ENCODE measurements around the gene MAP2K3.

MAP2K3 gene

GRCh38 chr17:21284319-21285163 is at the start of gene MAP2K3:
Gene MAP2K3 (plus strand): TSS chr17:21284711. CDS start chr17:21284921, 210 bp downstream.
- DNase-seq = peak; percentile 94 to 95

GRCh38 chr17:21235921-21236320 is 48.6 kb upstream of the MAP2K3 start:
- DNase-seq = no peak

GRCh38 chr17:21239680-21240368 is 44.7 kb upstream of the MAP2K3 start:
- DNase-seq = no peak

GRCh38 chr17:21240369-21241055 is 44.0 kb upstream of the MAP2K3 start:
- no peak for DNase-seq

GRCh38 chr17:21241564-21241963 is 42.9 kb upstream of the MAP2K3 start:
- no peak for DNase-seq

GRCh38 chr17:21242026-21242697 is 42.3 kb upstream of the MAP2K3 start:
- no peak for DNase-seq

GRCh38 chr17:21242780-21243515 is 41.6 kb upstream of the MAP2K3 start:
- DNase-seq = no peak

GRCh38 chr17:21243516-21244303 is 40.8 kb upstream of the MAP2K3 start:
- DNase-seq = no peak

- no peak for DNase-seq
Measured at GRCh38 chr17:21245639-21246084, 38.8 kb upstream of the MAP2K3 start.

- no peak for DNase-seq
Measured at GRCh38 chr17:21246698-21247097, 37.8 kb upstream of the MAP2K3 start.

GRCh38 chr17:21247552-21248258 is 36.8 kb upstream of the MAP2K3 start:
- DNase-seq = no peak

GRCh38 chr17:21248500-21248899 is 36.0 kb upstream of the MAP2K3 start:
- DNase-seq = no peak

GRCh38 chr17:21249086-21249795 is 35.3 kb upstream of the MAP2K3 start:
- no peak for DNase-seq

GRCh38 chr17:21249920-21250703 is 34.4 kb upstream of the MAP2K3 start:
- DNase-seq = no peak

GRCh38 chr17:21250854-21251253 is 33.7 kb upstream of the MAP2K3 start:
- DNase-seq = no peak

GRCh38 chr17:21251337-21252010 is 33.0 kb upstream of the MAP2K3 start:
- DNase-seq = no peak

GRCh38 chr17:21252289-21252795 is 32.2 kb upstream of the MAP2K3 start:
- no peak for DNase-seq
